HUES48 (cell line): ENCODE results near the gene SPACA4.

Experiments
- H3K27ac ChIP-seq: one replicate; pipeline ENCODE4 v1.7.0; 2013; ENCODE audit warnings: low read depth, low read length, inconsistent platforms
- H3K27me3 ChIP-seq: 2 replicates; pipeline ENCODE4 v1.6.1; 2013; ENCODE audit warnings: mild to moderate bottlenecking, low read length; ENCODE audit not compliant: control insufficient read depth, insufficient read depth
- H3K36me3 ChIP-seq: 2 replicates; pipeline ENCODE4 v1.6.1; 2013; ENCODE audit warnings: low read length; ENCODE audit not compliant: control insufficient read depth, insufficient read depth
- H3K4me1 ChIP-seq: 2 replicates; pipeline ENCODE4 v1.6.1; 2013; ENCODE audit warnings: mild to moderate bottlenecking, low read length; ENCODE audit not compliant: control insufficient read depth, insufficient read depth
- H3K4me3 ChIP-seq: 2 replicates; pipeline ENCODE4 v1.5.1; 2013; ENCODE audit warnings: mild to moderate bottlenecking, low read depth, low read length
- H3K9ac ChIP-seq: 2 replicates; pipeline ENCODE4 v1.6.1; 2013; ENCODE audit warnings: mild to moderate bottlenecking, low read depth, low read length, moderate library complexity
- H3K9me3 ChIP-seq: 2 replicates; pipeline ENCODE4 v1.6.1; 2013; ENCODE audit warnings: low read length; ENCODE audit not compliant: control insufficient read depth, insufficient read depth

SPACA4 gene, protein sequence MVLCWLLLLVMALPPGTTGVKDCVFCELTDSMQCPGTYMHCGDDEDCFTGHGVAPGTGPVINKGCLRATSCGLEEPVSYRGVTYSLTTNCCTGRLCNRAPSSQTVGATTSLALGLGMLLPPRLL

DNA sequence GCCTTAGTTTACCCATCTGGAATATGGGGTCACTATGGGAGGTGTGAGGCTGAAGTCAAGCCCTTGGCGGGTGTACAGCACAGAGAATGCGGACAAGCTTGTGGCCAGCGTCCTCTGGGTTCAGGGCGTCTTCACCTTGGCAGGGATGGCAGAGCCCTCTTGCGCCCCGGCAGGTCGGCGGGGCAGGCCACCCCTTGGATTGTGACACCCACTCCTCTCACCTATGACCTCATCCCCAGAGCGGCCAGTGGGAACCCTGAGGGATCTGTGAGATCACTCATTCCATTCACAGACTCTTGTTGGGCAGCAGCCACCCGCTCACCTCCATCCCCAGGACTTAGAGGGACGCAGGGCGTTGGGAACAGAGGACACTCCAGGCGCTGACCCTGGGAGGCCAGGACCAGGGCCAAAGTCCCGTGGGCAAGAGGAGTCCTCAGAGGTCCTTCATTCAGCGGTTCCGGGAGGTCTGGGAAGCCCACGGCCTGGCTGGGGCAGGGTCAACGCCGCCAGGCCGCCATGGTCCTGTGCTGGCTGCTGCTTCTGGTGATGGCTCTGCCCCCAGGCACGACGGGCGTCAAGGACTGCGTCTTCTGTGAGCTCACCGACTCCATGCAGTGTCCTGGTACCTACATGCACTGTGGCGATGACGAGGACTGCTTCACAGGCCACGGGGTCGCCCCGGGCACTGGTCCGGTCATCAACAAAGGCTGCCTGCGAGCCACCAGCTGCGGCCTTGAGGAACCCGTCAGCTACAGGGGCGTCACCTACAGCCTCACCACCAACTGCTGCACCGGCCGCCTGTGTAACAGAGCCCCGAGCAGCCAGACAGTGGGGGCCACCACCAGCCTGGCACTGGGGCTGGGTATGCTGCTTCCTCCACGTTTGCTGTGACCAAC, at the start of gene SPACA4:
Gene SPACA4, plus strand, starts transcription at position 280 of the 896 bp plus-strand sequence. Its CDS starts 237 bp downstream, at position 517.
- Histone ChIP-seq H3K9me3 (no peaks in the 10 kb centered on the region), H3K27me3 (no peaks in the 10 kb centered on the region), H3K36me3 (0 out of 2 replicates have a peak, but pooled peaks cover 2% of the 10 kb centered on the region), H3K27ac (no peak within 1 kb of the TSS), H3K4me1 (no peaks in the 10 kb centered on the region), H3K9ac (no peak within 1 kb of the TSS), H3K4me3 (no peak within 1 kb of the TSS)

DNA sequence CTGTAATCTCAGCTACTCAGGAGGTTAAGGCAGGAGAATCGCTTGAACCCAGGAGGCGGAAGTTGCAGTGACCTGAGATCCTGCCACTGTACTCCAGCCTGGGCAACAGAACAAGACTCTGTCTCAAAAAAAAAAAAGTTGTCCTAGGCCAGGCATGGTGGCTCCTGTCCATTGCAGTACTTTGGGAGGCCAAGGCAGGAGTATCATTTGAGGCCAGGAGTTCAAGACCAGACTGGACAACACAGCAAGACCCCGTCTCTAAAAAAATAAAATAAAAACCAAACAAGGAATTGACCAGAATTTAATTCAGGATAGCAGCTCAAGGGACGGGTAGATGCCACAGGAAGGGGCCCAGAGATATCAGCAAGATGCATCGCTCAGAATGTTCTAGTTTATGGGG, 49.7 kb upstream of the SPACA4 start:
- peaks cover 8% of the 10 kb centered on the region for H3K4me1 ChIP-seq

DNA sequence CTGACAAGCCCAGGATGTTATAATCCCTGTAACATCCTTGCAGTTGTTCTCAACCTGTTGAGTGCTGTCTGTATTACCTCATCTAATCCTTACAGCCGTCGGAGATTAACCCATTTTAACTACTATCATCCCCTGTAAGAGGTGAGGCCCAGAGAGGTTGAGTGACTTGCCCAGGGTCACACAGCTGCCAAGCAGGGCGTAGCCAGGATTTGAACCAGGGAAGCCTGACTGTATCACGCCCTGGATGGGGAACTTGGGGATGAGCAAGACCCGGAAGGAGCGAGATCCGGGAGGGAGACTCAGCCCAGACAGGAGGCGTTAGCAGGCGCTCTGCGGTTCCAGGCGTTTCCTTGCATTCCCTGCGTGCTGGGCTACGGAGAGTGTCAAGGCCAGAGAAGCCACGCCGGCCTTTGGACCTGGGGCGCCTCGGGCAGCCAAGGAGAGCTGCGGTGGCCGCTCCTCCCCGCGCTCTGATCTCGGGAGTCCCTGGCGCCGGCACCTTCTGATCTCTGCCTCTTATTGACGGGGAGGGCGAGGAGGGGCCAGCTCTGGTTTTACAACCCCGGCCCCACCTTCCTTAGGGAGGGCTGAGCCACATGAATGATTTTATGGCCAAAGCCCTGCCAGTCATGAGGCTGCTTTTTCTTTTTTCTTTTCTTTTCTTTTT, 48.4 kb upstream of the SPACA4 start:
- Histone ChIP-seq H3K27ac (no peak overlapping the region), H3K9ac (no peak overlapping the region), H3K4me3 (no peak overlapping the region), H3K27me3 (no peaks in the 10 kb centered on the region), H3K4me1 (peaks cover 8% of the 10 kb centered on the region), H3K9me3 (no peaks in the 10 kb centered on the region), H3K36me3 (no peaks in the 10 kb centered on the region)

More for the DNA sequence above, 49.7 kb upstream of the SPACA4 start:
- H3K36me3 ChIP-seq: no peaks in the 10 kb centered on the region
- no peaks in the 10 kb centered on the region for H3K27me3 ChIP-seq
- no peaks in the 10 kb centered on the region for H3K9me3 ChIP-seq
- H3K4me3 ChIP-seq: no peak overlapping the region
- H3K27ac ChIP-seq: no peak overlapping the region
- H3K9ac ChIP-seq: no peak overlapping the region

DNA sequence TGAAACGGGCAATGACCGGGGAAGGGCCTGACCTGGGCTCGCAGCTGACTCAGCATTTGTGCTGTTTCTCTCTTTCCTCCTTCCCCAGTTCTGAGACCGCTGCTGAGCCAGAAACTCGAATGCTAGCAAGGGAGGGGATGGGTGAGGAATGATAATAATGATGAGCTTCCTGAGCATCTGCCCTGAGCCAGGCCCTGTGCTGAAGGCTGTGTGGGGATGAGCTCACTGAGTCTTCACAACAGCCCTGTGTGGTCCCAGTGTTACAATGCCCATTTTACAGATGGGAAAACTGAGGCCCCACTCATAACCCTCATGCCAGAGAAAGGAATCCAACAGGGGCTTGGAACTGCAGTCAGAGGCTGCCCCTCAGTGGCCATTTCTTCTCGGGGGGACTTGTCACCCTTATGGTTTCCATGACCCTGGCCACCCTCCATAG, 46.4 kb upstream of the SPACA4 start:
- H3K9ac ChIP-seq: no peak overlapping the region
- no peak overlapping the region for H3K4me3 ChIP-seq
- no peaks in the 10 kb centered on the region for H3K4me1 ChIP-seq
- H3K27ac ChIP-seq: no peak overlapping the region
- H3K27me3 ChIP-seq: no peaks in the 10 kb centered on the region
- H3K9me3 ChIP-seq: no peaks in the 10 kb centered on the region
- H3K36me3 ChIP-seq: no peaks in the 10 kb centered on the region

DNA sequence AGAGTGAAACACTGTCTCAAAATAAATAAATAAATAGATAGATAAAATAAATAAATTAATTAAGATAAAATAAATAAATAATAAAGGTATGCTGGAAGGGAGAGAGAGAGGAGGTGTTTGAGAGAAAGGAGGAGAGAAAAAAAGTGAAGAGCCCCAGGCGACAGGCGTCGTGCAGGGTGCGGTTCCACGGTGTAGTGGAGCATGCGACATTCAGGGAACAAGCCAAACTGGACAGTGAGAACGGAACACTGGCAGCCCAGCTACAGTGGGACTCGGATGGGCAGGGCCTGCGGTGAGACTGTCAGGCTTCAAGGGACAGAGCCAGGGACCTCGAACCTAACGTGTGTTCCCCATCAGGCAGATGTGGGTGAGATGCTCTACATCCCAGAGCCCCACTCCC, 45.1 kb upstream of the SPACA4 start:
- Histone ChIP-seq H3K27ac (no peak overlapping the region), H3K4me1 (no peaks in the 10 kb centered on the region), H3K27me3 (no peaks in the 10 kb centered on the region), H3K36me3 (no peaks in the 10 kb centered on the region), H3K9me3 (no peaks in the 10 kb centered on the region), H3K9ac (no peak overlapping the region), H3K4me3 (no peak overlapping the region)

DNA sequence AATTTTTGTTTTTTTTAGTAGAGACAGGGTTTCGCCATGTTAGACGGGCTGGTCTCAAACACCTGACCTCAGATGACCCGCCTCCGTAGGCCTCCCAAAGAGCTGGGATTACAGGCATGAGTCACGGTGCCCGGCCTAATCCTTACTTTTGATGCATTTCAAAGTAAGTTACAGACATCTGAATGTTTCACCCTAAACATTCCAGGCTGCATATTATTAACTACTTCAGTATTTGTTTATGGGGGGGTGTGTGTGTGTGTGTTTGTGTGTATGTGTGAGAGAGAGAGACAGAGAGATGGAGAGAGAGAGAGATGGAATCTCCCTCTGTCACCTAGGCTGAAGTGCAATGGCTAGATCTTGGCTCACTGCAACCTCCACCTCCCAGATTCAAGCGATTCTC, 41.5 kb upstream of the SPACA4 start:
- Histone ChIP-seq H3K9ac (no peak overlapping the region), H3K27me3 (no peaks in the 10 kb centered on the region), H3K4me1 (peaks cover 8% of the 10 kb centered on the region), H3K27ac (no peak overlapping the region), H3K36me3 (no peaks in the 10 kb centered on the region), H3K9me3 (no peaks in the 10 kb centered on the region), H3K4me3 (no peak overlapping the region)

DNA sequence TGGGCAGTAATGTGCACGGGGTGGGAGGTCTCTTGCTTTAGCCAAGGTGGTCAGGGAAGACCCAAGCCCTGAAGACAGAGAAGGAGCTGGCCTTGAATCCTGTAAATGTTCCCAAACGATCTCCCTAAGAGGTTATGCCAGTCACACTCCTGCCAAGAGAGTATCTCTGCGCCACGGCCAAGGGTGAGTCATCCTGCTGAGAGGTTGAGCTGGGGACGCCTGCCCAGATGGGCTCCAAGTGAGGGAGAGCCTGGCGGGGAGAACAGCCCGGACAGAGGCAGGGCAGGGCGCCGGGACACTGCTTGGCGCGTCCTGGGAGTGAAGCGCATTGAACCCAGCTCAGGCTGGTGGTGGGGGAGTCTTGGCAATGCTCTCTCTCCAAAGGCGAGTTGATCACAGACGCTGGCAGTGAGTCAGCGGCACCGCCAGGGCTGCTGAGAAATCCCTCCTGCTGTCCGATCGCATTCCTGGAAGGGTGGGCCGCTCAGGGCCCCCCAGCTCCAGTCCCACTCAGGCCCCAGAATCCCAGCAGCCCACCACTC, 38.1 kb upstream of the SPACA4 start:
- Histone ChIP-seq H3K9ac (peak overlapping the region; percentile 54), H3K27ac (peak overlapping the region; percentile 75), H3K9me3 (no peaks in the 10 kb centered on the region), H3K27me3 (no peaks in the 10 kb centered on the region), H3K4me1 (peaks cover 16% of the 10 kb centered on the region), H3K4me3 (peak overlapping the region; percentile 49), H3K36me3 (no peaks in the 10 kb centered on the region)

DNA sequence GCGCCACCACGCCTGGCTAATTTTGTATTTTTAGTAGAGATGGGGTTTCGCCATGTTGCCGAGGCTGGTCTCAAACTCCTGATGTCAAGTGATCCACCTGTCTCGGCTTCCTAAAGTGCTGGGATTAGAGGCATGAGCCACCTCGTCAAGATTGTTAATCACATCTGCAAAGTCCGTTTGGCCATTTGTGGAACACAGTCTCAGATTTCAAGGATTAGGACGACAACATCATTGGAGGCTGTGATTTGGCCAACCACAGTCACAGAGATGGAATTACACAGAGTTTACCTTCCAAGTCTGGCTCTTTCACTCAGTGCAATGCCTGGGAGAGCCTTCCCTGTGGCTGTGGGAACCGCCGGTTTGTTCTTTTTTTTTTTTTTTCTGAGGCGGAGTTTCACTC, 36.7 kb upstream of the SPACA4 start:
- Histone ChIP-seq H3K27me3 (no peaks in the 10 kb centered on the region), H3K4me1 (peaks cover 16% of the 10 kb centered on the region), H3K9me3 (no peaks in the 10 kb centered on the region), H3K36me3 (no peaks in the 10 kb centered on the region), H3K27ac (no peak overlapping the region), H3K4me3 (no peak overlapping the region), H3K9ac (no peak overlapping the region)

DNA sequence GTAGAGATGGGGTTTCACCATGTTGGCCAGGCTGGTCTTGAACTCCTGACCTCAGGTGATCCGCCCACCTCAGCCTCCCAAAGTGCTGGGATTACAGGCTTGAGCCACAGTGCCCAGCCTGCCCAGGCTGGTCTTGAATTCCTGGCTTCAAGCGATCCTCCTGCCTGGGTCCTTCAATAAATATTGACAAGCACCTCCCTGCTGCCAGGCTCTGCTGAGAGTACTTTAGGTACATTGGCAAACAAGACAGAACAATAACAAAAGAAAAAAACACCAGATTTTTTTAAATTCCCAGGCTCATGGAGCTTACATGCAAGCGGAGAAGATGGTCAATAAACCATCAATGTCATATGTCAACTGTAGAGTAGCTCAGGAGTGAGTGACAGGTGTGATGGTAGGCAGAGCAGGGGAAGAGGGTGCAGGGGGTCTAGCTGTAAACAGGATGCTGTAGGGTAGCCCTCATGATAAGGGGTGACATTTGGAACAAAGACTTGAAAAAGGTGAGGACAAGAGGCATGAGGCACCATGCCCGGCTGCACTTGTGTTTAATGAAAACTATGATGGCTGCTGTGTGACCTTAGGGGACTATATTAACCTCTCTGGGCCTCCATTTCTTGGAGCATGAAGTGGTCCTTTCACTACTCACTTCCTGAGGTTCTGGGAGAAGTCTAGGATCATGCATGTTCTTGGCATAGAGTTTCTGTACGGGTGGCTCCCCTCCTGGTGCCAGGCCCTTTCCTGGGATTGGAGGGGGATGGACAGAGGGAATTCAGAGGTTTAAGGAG, 35.0 kb upstream of the SPACA4 start:
- Histone ChIP-seq H3K4me1 (peaks cover 16% of the 10 kb centered on the region), H3K27ac (no peak overlapping the region), H3K27me3 (no peaks in the 10 kb centered on the region), H3K36me3 (no peaks in the 10 kb centered on the region), H3K4me3 (no peak overlapping the region), H3K9me3 (no peaks in the 10 kb centered on the region), H3K9ac (no peak overlapping the region)

DNA sequence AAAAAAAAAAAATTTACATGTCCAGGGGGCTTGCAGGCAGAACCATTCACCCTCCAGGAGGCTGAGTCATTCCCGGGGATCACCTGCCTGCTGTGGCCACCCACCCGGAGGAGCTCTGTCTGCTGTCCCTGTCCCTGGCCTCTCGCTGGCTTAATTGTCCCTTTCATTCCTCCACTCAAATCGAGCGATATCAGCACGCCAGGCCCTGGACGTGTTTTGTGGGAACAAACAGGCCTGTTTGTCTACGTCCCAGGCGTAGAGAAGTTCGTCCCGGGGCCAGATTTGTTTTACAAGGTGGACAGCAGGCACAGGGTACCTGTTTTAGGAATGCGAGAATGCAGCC, 33.4 kb upstream of the SPACA4 start:
- H3K9me3 ChIP-seq: no peaks in the 10 kb centered on the region
- no peak overlapping the region for H3K9ac ChIP-seq
- H3K4me3 ChIP-seq: no peak overlapping the region
- H3K27me3 ChIP-seq: no peaks in the 10 kb centered on the region
- peaks cover 14% of the 10 kb centered on the region for H3K4me1 ChIP-seq
- H3K27ac ChIP-seq: peak overlapping the region; percentile 3
- H3K36me3 ChIP-seq: no peaks in the 10 kb centered on the region
